GM12878 (cell line): ENCODE results near the gene PAGE4. TPM values are rescaled to one million over a fixed set of nuclear protein-coding genes. Genes with fewer than 3 reads are reported as not detected.

Source experiments
- ATAC-seq: fragments of 200-7000 bp; cut with Tn5 transposase; 3 replicates; pipeline ENCODE4 v1.9.1; 2020; ENCODE audit warnings: mild to moderate bottlenecking, moderate library complexity
- BruUV-seq: library from RNA; stranded (reverse); fragments of 400-500 nt; replicated peaks from 2 replicates; lab custom pipeline; 2021; lab: Mats Ljungman, UMichigan
- CTCF ChIA-PET: fragments of 300-600 bp; sonication (Branson Sonifier 250); formaldehyde crosslinking; extraction: SDS; loops from one replicate; lab custom pipeline; 2021; ENCODE audit warnings: inconsistent platforms; lab: Yijun Ruan, JAX
- POLR2A ChIA-PET: fragments of 350-600 bp; formaldehyde crosslinking; extraction: SDS; loops from one replicate; lab custom pipeline; 2021; ENCODE audit warnings: inconsistent platforms; lab: Charles Lee
- RAD21 ChIA-PET: fragments of 300-600 bp; sonication (Branson Sonifier 250); formaldehyde crosslinking; loops from one replicate; lab custom pipeline; 2023; ENCODE audit warnings: antibody characterized with exemption; ENCODE audit not compliant: unreplicated experiment; lab: Charles Lee
- SMC1A ChIA-PET: fragments of 300-600 bp; sonication (Branson Sonifier 250); formaldehyde crosslinking; loops from one replicate; lab custom pipeline; 2023; ENCODE audit not compliant: unreplicated experiment, uncharacterized antibody; lab: Charles Lee
- DNase-seq: peaks from one replicate; pipeline ENCODE4 v3.0.0-alpha.2; 2011; ENCODE audit warnings: low read depth, low spot score
- FAIRE-seq: peaks from 3 replicates; lab custom pipeline; 2011; peaks lifted over from hg19 to GRCh38; lab: Jason Lieb, UNC
- H2AFZ ChIP-seq: 2 replicates; pipeline ENCODE4 v1.6.0; 2011; ENCODE audit warnings: low read depth, low read length, control low read depth; ENCODE audit not compliant: control insufficient read depth
- H3K27ac ChIP-seq: 2 replicates; pipeline ENCODE4 v1.5.1; 2011; ENCODE audit warnings: control low read depth; ENCODE audit not compliant: control insufficient read depth, insufficient read depth
- H3K27me3 ChIP-seq, 2 experiments: replicated peaks in 1 of 2; 2 replicates each; pipeline versions ENCODE4 v1.6.0 to v1.6.1; 2011; ENCODE audit warnings: low read length in 1 of 2; ENCODE audit not compliant: control insufficient read depth in 2 of 2, insufficient read depth in 2 of 2
- H3K36me3 ChIP-seq, 2 experiments: 2 replicates each; pipeline ENCODE4 v1.5.1; 2011; ENCODE audit warnings: low read length in 1 of 2; ENCODE audit not compliant: control insufficient read depth in 2 of 2, insufficient read depth in 2 of 2
- H3K4me1 ChIP-seq: 2 replicates; pipeline ENCODE4 v1.6.1; 2011; ENCODE audit warnings: mild to moderate bottlenecking, low read length, moderate library complexity, mixed read lengths; ENCODE audit not compliant: control insufficient read depth, insufficient read depth
- H3K4me2 ChIP-seq: 2 replicates; pipeline ENCODE4 v1.6.0; 2011; ENCODE audit warnings: control low read depth; ENCODE audit not compliant: control insufficient read depth, insufficient read depth
- H3K4me3 ChIP-seq: fragments of 200-600 bp; sonication (generic); 2 replicates; pipeline ENCODE4 v1.5.1; 2016
- H3K79me2 ChIP-seq: 2 replicates; pipeline ENCODE4 v1.6.0; 2011; ENCODE audit warnings: low read length; ENCODE audit not compliant: control insufficient read depth, insufficient read depth
- H3K9ac ChIP-seq: 2 replicates; pipeline ENCODE4 v1.8.0; 2011; ENCODE audit warnings: low read length, control low read depth, mixed read lengths; ENCODE audit not compliant: control insufficient read depth, insufficient read depth
- H3K9me3 ChIP-seq: replicated peaks from 3 replicates; pipeline ENCODE4 v1.5.1; 2011; ENCODE audit warnings: mild to moderate bottlenecking, low read length; ENCODE audit not compliant: control insufficient read depth, insufficient read depth
- H4K20me1 ChIP-seq: 2 replicates; pipeline ENCODE4 v1.6.0; 2011; ENCODE audit not compliant: control insufficient read depth, insufficient read depth
- CBX5 ChIP-seq: sonication (generic); IDR thresholded peaks from 2 replicates; pipeline ENCODE4 v1.6.1; 2016; ENCODE audit warnings: low read depth, moderate library complexity, mild to moderate bottlenecking, inconsistent platforms
- CEBPB ChIP-seq, 2 experiments: fragments of 150-350 bp in 1 of 2; IDR thresholded peaks; 2 replicates each; pipeline ENCODE4 v1.6.1; 2012 to 2014; ENCODE audit warnings: low read depth in 2 of 2, low read length in 2 of 2, borderline replicate concordance in 1 of 2, inconsistent platforms in 1 of 2
- CHD1 ChIP-seq: IDR thresholded peaks from 2 replicates; pipeline ENCODE4 v1.6.1; 2012; ENCODE audit warnings: low read depth, low read length, improper control_type of control experiment
- HDAC6 ChIP-seq: fragments of 200-600 bp; sonication (generic); IDR thresholded peaks from one replicate; pipeline ENCODE4 v1.8.0; 2017; ENCODE audit warnings: antibody characterized with exemption; ENCODE audit not compliant: unreplicated experiment
- NBN ChIP-seq: fragments of 450-650 bp; IDR thresholded peaks from 2 replicates; pipeline ENCODE4 v1.6.1; 2016
- NR2C1 ChIP-seq: fragments of 450-650 bp; IDR thresholded peaks from 2 replicates; pipeline ENCODE4 v1.6.1; 2017; ENCODE audit warnings: antibody characterized with exemption, mild to moderate bottlenecking, moderate library complexity
- POLR2AphosphoS2 ChIP-seq: IDR thresholded peaks from 2 replicates; pipeline ENCODE4 v1.6.1; 2011; ENCODE audit warnings: low read depth, mild to moderate bottlenecking, low read length, improper control_type of control experiment, moderate library complexity
- RFX5 ChIP-seq: IDR thresholded peaks from 2 replicates; pipeline ENCODE4 v1.6.1; 2011; ENCODE audit warnings: low read depth, low read length, improper control_type of control experiment
- SUZ12 ChIP-seq: fragments of 200-600 bp; sonication (generic); IDR thresholded peaks from one replicate; pipeline ENCODE4 v1.6.1; 2018; ENCODE audit warnings: antibody characterized with exemption, mild to moderate bottlenecking; ENCODE audit not compliant: unreplicated experiment
- ZNF384 ChIP-seq: IDR thresholded peaks from 2 replicates; pipeline ENCODE4 v1.6.1; 2012; ENCODE audit warnings: low read depth, mild to moderate bottlenecking, low read length, improper control_type of control experiment, borderline replicate concordance
- in situ Hi-C: fragments of 300-500 bp; cut with MboI; formaldehyde crosslinking; loops from 9 replicates; pipeline ENCODE4 v1.14.3; 2018; ENCODE audit warnings: mixed read lengths
- intact Hi-C: fragments of 100-400 bp; cut with micrococcal nuclease; formaldehyde crosslinking; loops from one replicate; pipeline ENCODE4 v1.14.2; 2022; ENCODE audit not compliant: unreplicated experiment
- polyA plus RNA-seq, 11 experiments: library from polyadenylated mRNA; depleted of rRNA in 4 of 11; unstranded in 6 of 11; stranded (reverse) in 5 of 11; fragments of >200 nt; fragmentation: Nextera tagmentation in 4 of 11; fragmentation: Illumina TruSeq in 1 of 11; extraction: Ambion mirVana in 4 of 11; extraction: Trizol in 1 of 11; gene quantifications; 1 replicate in 1 of 11; 2 replicates in 10 of 11; pipeline versions ENCODE4 v1.2.1 to v1.2.3, GENCODE V29; 2011 to 2016; ENCODE audit warnings: inconsistent platforms in 2 of 11, missing spikeins in 2 of 11, low read depth in 1 of 11
- total RNA-seq, 4 experiments: library from RNA; depleted of rRNA in 3 of 4; stranded (reverse); fragments of >200 nt in 3 of 4; fragmentation: Illumina TruSeq in 1 of 4; extraction: Trizol in 1 of 4; gene quantifications; 2 replicates each; pipeline versions ENCODE4 v1.2.1 to v1.2.3, GENCODE V29; 2013 to 2021
- TF ChIP-seq, protein P1 (sequence below): fragments of 450-650 bp; conservative IDR thresholded peaks from 2 replicates; pipeline ENCODE4 v1.6.1; 2017; ENCODE audit warnings: mild to moderate bottlenecking, moderate library complexity
- TF ChIP-seq, protein P2 (sequence below): fragments of 450-650 bp; IDR thresholded peaks from 2 replicates; pipeline ENCODE4 v1.6.1; 2017; ENCODE audit warnings: low read depth, mild to moderate bottlenecking, moderate library complexity
- TF ChIP-seq, protein P3 (sequence below): fragments of 450-650 bp; IDR thresholded peaks from 2 replicates; pipeline ENCODE4 v1.6.1; 2014; ENCODE audit warnings: mild to moderate bottlenecking
- TF ChIP-seq, protein P4 (sequence below): fragments of 450-650 bp; IDR thresholded peaks from 2 replicates; pipeline ENCODE4 v1.6.1; 2017; ENCODE audit warnings: antibody characterized with exemption, mild to moderate bottlenecking, moderate library complexity

PAGE4 gene
- total and polyA plus RNA-seq, 10 of the 15 experiments (the other 5 are each of a cell fraction or from before 2014, with no cell fraction given): not detected

DNA sequence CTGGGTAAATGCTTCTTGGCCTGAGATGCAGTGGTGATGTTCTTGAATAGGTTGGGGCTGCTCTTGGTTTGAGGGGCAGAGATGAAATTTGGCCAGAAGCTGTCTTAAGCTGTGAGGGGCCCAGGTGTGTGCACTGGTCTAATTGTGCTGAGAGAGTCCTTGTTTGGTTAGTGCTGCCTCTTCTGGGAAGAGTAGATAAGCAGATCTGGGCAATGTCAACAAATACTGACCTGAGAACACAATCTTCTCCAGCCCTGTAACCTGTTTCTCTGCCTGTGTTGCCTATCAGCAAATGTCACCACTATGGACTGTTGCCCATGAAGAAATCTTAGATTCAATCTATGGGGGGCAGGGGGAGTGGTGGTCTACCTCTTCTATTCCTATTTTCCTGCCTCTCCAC lies 33.0 kb downstream of the PAGE4 start:
- no peaks in the 10 kb centered on the region for H3K27me3 ChIP-seq
- POLR2A ChIA-PET: no interaction called here
- H3K36me3 ChIP-seq: no peaks in the 10 kb centered on the region
- H3K9ac ChIP-seq: no peak overlapping the region
- no peak overlapping the region for H3K4me3 ChIP-seq
- no peak for DNase-seq
- H3K79me2 ChIP-seq: no peaks in the 10 kb centered on the region
- RAD21 ChIA-PET: no interaction called here
- H3K4me2 ChIP-seq: no peak overlapping the region
- CTCF ChIA-PET: no interaction called here
- no TSS peak for BruUV-seq
- no peaks in the 10 kb centered on the region for H3K9me3 ChIP-seq
- ATAC-seq: no peak
- H3K27ac ChIP-seq: no peak overlapping the region
- FAIRE-seq: no peak
- H3K4me1 ChIP-seq: no peaks in the 10 kb centered on the region
- SMC1A ChIA-PET: no interaction called here
- no peaks in the 10 kb centered on the region for H4K20me1 ChIP-seq
- intact Hi-C loops (no loop called here), in situ Hi-C loops (loop anchor here (25.0 kb wide), 1 partner anchor 1000 kb away; no protein-coding TSS in a partner anchor)
- H2AFZ ChIP-seq: no peak overlapping the region
- TF ChIP-seq, protein P1, sequence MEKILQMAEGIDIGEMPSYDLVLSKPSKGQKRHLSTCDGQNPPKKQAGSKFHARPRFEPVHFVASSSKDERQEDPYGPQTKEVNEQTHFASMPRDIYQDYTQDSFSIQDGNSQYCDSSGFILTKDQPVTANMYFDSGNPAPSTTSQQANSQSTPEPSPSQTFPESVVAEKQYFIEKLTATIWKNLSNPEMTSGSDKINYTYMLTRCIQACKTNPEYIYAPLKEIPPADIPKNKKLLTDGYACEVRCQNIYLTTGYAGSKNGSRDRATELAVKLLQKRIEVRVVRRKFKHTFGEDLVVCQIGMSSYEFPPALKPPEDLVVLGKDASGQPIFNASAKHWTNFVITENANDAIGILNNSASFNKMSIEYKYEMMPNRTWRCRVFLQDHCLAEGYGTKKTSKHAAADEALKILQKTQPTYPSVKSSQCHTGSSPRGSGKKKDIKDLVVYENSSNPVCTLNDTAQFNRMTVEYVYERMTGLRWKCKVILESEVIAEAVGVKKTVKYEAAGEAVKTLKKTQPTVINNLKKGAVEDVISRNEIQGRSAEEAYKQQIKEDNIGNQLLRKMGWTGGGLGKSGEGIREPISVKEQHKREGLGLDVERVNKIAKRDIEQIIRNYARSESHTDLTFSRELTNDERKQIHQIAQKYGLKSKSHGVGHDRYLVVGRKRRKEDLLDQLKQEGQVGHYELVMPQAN: no peak
- TF ChIP-seq ZNF384 (no peak), SUZ12 (no peak), CHD1 (no peak), NBN (no peak), CBX5 (no peak), POLR2AphosphoS2 (no peak), CEBPB (IDR thresholded peaks at IDR 0.05; ENCODE audit: borderline replicate concordance in 1 of 2, low read depth in 2 of 2, low read length in 2 of 2) (no peak), NR2C1 (no peak), HDAC6 (no peak), RFX5 (no peak)
- TF ChIP-seq, protein P2, sequence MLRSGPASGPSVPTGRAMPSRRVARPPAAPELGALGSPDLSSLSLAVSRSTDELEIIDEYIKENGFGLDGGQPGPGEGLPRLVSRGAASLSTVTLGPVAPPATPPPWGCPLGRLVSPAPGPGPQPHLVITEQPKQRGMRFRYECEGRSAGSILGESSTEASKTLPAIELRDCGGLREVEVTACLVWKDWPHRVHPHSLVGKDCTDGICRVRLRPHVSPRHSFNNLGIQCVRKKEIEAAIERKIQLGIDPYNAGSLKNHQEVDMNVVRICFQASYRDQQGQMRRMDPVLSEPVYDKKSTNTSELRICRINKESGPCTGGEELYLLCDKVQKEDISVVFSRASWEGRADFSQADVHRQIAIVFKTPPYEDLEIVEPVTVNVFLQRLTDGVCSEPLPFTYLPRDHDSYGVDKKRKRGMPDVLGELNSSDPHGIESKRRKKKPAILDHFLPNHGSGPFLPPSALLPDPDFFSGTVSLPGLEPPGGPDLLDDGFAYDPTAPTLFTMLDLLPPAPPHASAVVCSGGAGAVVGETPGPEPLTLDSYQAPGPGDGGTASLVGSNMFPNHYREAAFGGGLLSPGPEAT: no peak
- TF ChIP-seq, protein P3, sequence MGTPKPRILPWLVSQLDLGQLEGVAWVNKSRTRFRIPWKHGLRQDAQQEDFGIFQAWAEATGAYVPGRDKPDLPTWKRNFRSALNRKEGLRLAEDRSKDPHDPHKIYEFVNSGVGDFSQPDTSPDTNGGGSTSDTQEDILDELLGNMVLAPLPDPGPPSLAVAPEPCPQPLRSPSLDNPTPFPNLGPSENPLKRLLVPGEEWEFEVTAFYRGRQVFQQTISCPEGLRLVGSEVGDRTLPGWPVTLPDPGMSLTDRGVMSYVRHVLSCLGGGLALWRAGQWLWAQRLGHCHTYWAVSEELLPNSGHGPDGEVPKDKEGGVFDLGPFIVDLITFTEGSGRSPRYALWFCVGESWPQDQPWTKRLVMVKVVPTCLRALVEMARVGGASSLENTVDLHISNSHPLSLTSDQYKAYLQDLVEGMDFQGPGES: no peak
- TF ChIP-seq, protein P4, sequence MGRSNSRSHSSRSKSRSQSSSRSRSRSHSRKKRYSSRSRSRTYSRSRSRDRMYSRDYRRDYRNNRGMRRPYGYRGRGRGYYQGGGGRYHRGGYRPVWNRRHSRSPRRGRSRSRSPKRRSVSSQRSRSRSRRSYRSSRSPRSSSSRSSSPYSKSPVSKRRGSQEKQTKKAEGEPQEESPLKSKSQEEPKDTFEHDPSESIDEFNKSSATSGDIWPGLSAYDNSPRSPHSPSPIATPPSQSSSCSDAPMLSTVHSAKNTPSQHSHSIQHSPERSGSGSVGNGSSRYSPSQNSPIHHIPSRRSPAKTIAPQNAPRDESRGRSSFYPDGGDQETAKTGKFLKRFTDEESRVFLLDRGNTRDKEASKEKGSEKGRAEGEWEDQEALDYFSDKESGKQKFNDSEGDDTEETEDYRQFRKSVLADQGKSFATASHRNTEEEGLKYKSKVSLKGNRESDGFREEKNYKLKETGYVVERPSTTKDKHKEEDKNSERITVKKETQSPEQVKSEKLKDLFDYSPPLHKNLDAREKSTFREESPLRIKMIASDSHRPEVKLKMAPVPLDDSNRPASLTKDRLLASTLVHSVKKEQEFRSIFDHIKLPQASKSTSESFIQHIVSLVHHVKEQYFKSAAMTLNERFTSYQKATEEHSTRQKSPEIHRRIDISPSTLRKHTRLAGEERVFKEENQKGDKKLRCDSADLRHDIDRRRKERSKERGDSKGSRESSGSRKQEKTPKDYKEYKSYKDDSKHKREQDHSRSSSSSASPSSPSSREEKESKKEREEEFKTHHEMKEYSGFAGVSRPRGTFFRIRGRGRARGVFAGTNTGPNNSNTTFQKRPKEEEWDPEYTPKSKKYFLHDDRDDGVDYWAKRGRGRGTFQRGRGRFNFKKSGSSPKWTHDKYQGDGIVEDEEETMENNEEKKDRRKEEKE: no peak
